Measurements from ENCODE around the gene HMGN4.

DNA sequence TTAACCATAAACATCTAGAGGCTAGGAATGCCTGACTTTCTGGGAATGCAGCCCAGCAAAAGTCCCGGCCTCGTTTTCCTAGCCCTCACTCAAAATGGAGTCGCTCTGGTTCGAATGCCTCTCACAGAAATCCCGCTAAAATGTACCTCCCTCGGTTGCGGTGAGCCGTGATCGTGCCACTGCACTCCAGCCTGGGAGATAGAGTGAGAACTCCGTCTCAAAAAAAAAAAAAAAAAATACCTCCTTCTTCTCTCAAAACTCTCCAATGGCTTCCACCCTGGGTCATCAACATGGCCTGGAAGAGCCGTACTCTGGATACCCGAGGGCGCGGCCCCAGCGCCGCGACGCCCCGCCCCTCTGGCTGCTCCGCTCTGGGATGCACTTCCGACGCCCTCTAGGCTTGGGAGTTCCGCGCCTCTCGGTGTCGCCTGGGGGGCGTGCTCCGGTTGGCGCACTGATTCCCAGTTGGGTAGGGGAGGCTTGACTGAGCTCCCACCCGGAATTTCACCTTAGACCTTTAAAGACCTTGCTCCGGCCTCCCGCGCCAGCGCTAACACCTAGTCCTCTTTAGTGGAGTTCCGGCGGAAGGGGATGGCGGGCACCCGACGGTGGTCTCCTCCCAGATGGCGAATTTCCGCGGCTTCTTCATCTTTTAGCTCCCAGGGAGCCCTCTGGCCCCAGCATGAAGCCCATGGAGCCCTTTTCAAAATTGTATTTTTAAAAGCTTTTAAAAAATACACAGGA is 12.3 kb downstream of the HMGN4 start:
- TF ChIP-seq CTCF (IDR thresholded peaks at IDR 0.05) (peak; percentile 21), EZH2phosphoT487 (IDR thresholded peaks at IDR 0.05) (no peak), EZH2 (IDR thresholded peaks at IDR 0.05) (peak; percentile 2)

All from neural progenitor cell (in vitro differentiated cells).